NCI-H345 treated with DMSO at 0.1 percent for 48 hours (cell line): ENCODE results near the gene CDKN2AIPNL.
"Not testable (repeated sequence)": the region's sequence is repeated elsewhere in the genome, so short reads cannot be mapped to it uniquely, and the experiment has no call there.

Source experiments
- DNase-seq: peaks from one replicate; lab custom pipeline; 2025; ENCODE audit not compliant: unreplicated experiment; lab: John Stamatoyannopoulos, UW

Gene CDKN2AIPNL

DNA sequence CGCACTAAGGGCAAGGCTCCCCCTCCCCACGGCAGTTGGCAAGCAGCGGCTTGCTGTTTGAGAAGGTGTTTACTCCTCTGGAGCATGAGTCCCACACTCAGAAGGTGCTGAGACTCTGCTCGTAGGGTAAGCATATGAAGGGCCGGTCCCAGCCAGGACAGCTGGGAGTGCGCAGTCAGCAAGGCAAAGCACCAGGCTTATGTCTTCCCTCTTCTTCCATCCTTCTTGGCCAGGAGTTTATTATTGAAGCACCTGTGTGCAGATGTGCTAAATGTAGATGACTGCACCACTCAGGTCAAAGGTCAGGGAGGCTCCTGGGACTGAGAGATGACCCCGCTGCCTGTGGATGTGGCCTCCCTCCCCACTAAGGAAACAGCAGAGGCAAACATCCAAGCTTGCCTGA lies 27.0 kb upstream of the CDKN2AIPNL start:
- no peak for DNase-seq

- DNase-seq, result no peak
These were observed 26.3 kb upstream of the CDKN2AIPNL start for GRCh38 chr5:134437847-134438581.

DNA sequence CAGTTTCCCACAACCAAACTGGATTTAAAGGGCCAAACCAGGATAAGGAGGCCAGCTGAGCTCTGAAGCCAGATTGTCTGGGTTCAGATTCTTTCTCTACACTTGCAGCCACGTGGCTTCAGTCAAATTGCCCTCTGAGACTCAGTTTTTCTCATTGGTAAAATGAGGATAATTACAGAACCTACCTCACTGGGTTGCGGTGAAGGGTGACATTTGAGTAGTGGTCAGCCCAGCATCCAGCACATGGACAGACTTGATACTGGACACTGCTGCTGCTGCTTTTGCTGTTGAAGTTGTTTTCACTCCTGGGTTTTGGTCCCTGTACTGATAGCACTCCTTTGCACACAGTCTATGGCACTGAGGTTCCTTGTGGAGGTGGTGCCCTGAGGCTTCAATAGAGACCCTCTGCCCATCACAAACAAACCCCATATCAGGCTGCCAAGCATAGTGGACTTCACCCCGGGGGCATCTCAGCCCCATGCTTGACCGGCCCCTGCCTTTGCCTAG lies 25.7 kb upstream of the CDKN2AIPNL start:
- DNase-seq, result no peak

GRCh38 chr5:134436523-134437339 lies 25.1 kb upstream of the CDKN2AIPNL start:
- DNase-seq, result peak; percentile 29

GRCh38 chr5:134435560-134435959 lies 23.9 kb upstream of the CDKN2AIPNL start:
- no peak for DNase-seq

DNA sequence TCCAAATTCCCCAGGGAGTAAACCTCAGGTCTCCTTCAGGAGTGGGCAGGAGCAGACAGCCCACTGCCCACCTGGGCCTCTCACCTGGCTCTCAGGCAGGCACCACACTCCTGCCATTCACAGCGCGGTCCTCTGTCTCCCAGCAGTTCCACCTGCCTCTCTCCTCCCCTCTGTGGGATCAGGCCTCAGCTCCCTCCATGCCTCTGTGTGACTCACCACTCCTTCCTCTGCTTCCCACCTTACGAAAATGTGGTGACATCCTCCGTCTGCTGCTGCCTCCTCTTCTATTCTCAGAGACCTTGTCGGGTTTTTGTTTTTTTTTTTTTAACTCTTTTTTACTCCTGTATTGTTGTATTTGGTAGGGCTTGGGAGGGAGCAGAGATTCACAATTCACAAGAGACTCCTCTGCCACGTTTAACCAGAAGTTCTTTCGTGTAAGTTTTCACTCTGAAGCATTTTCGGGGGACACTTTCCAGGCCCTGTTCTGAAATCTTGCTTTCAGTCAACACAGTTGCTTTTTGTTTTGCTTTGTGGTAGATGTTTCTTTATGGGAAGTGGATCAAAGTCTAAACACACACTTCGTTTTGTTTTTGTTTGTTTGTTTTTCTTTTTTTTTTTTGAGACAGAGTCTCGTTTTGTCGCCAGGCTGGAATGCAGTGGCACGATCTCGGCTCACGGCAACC lies 21.1 kb upstream of the CDKN2AIPNL start:
- no peak for DNase-seq

DNA sequence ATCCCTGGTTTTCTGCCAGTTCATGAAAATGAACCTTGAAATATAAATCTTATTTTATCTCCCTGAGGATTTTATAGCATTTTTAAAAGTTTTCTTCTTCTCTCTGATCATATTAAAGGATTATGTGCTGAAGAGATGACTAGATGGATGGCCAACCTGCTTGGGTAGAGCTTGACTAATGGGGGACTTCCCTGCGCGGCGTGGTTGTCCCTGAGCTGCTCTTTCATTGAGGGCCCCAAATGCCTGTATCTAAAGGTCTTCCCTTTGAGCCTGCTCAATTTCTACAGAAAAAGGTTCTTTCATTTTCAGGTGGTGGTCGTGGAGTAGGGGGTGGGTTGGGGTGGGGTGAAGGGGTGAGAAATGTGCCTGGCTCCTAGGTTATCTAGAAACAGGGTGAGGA lies 20.5 kb upstream of the CDKN2AIPNL start:
- DNase-seq, result no peak

DNA sequence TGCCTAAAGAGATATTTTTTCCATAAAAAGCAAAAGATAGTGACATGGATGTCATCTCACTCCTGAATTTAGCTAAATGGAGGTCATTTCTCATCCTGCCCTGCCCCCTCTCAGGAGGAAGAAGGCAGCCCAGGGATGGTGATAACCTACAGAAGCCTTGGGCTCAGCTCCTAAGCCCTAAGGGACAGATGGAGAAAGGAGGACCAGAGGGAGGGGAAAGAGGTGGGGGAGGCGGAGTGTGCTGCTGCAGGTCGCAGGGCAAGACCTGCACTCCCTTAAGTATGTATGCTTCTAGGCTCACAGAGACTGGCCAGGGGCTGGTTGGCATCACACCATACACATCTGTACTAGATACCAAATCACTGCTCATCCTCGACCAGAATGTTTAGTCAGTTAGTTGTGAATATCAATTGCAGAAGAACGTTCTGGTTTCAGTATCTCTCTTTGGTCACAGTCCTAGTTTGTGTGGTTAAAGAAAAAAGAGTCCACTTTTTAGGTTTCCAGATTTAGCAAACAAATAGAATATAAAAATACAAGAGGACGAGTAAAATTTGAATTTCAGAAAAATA lies 18.4 kb upstream of the CDKN2AIPNL start:
- DNase-seq, result no peak

GRCh38 chr5:134427540-134428041 lies 15.9 kb upstream of the CDKN2AIPNL start:
- DNase-seq, result no peak

DNA sequence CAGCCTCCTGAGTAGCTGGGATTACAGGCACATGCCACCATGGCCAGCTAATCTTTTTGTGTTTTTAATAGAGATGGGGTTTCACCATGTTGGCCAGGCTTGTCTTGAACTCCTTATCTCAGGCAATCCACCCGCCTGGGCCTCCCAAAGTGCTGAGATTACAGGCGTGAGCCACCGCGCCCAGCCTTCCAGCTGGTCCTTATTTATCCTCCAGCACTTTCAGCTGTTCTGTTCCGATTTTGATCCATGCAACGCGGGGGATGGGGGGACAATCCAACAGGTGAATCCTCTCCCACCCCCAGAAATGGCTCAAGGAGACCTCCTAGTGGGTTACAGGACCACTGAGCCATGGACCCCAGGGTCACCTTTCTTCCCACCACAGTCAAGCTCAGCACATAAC lies 14.7 kb upstream of the CDKN2AIPNL start:
- no peak for DNase-seq

DNA sequence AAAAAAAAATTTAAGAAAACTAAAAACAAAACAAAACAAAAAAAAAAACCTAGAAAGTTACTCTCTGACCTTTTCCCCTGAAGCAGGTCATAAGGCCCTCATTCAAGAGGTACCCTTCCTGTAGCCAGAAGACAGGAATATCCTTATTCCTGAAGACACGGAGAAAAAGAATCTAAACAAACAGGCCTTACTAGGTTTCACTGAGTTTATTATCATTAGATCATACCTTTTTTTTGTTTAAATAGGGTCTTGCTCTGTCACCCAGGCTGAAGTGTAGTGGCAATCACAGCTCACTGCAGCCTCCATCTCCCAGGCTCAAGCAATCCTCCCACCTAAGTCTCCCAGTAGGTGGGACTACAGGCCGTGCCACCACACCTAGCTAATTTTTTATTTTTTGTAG lies 11.7 kb upstream of the CDKN2AIPNL start:
- no peak for DNase-seq

DNA sequence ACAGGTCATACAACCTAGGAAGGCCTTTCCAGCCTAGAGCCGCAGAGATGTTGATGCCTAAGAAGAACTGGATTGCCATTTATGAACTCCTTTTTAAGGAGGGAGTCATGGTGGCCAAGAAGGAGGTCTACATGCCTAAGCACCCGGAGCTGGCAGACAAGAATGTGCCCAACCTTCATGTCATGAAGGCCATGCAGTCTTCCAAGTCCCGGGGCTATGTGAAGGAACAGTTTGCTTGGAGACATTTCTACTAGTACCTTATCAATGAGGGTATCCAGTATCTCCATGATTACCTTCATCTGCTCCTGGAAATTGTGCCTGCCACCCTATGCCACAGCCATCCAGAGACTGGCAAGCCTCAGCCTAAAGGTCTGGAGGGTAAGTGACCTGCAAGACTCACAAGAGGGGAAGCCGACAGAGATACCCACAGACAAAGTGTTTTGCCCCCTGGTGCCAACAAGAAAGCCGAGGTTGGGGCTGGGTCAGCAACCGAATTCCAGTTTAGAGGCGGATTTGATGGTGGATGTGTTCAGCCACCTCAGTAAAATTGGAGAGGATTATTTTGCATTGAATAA lies 11.2 kb upstream of the CDKN2AIPNL start:
- no peak for DNase-seq

GRCh38 chr5:134421038-134421437 lies 9.4 kb upstream of the CDKN2AIPNL start:
- not testable (repeated sequence) for DNase-seq

DNA sequence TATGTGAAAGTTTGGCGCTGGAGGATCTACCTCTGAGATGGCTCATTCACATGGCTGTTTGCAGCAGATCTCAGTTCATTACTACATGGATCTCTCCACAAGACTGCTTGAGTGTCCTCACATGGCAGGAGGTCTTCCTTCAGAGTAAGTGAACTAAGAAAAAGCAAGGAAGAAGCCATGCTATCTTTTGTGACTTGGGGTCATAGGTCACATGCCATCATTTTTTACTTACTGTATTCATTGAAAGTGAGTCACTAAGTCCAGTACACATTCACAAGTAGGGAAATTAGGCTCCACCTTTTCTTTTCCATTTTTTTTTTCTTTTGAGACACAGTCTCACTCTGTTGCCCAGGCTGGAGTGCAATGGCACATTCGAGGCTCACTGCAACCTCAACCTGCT lies 8.7 kb upstream of the CDKN2AIPNL start:
- no peak for DNase-seq

DNA sequence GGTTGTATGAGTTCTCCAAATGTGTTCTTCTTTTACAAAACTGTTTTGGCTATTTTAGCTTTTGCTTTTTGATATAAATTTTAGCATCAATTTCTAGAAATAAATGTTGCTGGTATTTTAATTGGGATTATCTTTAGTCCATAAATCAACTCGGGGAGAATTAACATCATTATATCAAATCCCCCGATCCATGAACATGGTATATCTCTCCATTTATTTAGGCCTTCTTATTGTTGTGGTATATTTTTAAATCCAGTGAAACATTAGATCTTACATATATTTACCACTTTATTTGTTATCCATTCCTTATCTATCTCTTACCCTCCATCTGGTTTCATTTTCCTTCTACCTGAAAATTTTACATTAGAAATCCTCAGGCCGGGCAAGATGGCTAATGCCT lies 7.3 kb upstream of the CDKN2AIPNL start:
- no peak for DNase-seq

- no peak for DNase-seq
These were observed 6.0 kb upstream of the CDKN2AIPNL start for GRCh38 chr5:134417707-134418106.

DNA sequence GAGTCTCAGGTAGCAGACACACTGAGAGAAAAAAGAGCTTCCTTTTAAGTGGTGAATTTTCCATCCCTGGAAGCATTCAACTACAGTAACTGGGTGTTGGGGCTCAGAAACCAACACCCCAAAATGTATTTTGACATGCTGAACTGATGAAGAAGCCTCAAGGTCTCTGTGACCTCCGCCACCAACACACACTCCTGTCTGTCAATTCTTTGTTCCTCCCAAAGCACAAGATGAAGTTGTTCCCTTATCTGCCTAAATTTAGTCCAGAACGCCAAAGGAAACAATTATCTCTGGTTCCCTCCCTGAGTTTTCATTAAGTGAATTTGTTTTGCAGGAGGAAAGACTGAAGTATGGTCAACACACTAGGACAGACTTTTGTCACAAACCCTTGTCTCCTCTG lies 1.4 kb upstream of the CDKN2AIPNL start:
- no peak for DNase-seq

DNA sequence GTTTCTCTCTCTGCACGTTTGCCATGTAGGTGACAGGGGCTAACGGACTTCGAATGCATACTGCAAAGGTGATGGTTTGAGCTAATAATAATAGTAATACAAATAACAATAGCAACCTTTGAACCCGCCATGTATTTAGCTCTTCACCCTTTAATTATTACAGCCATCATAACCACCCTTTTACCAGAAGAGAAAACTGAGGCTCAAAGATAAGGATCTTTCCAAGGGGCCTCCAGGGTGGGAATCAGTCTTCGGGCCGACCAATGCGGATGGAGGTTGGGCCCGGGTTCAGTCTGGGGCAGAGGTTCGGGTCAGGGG lies 494 bp downstream of the CDKN2AIPNL start:
- DNase-seq, result no peak

DNA sequence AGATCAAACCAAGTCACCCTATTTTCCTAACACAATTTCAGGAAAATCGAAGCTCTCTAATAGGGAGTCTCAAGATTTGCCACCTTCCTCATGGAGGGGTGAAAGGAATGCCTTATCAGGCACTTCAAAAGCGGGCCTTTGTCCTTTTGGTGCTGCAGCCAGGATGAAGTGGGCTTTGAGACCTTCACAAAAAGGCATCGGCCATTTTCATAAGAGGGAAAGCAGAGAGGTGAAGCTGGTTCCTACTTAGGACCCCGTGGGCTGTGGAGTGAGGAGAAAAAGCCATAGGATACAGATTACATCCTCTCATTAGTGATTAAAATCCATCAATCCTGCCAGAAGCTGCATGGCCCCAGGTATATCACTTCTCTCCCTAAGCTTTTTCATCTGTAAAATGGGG lies 859 bp downstream of the CDKN2AIPNL start:
- DNase-seq, result no peak

DNA sequence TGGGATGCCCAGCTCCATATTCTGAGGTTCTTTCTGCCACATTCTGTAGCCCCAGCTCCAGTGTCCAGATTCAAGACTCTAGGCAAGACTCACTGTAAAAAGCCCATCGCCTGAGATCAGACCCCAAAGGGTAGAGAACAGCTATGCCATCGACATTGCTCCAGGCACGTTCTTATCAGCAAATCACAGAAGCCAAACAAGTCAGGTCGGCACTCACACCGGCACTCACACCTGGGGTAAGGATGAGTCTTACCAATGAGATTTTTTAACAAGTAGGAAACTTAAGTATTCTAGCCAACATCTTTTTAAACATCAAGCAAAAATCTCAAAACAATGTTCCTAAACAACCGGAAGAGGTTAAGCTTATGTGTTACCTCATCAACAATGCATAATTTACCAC lies 2.4 kb downstream of the CDKN2AIPNL start:
- DNase-seq, result no peak

GRCh38 chr5:134406390-134406789 lies 5.3 kb downstream of the CDKN2AIPNL start:
- no peak for DNase-seq
